ENCODE data around the gene NRIP1. TPM values are rescaled to one million over a fixed set of nuclear protein-coding genes. Genes with fewer than 3 reads are reported as not detected.

NRIP1 gene
- total and polyA plus RNA-seq, 2 of the 8 experiments (the other 6 are each of a cell fraction or from before 2014, with no cell fraction given): 1.5 to 9.3 TPM

DNA sequence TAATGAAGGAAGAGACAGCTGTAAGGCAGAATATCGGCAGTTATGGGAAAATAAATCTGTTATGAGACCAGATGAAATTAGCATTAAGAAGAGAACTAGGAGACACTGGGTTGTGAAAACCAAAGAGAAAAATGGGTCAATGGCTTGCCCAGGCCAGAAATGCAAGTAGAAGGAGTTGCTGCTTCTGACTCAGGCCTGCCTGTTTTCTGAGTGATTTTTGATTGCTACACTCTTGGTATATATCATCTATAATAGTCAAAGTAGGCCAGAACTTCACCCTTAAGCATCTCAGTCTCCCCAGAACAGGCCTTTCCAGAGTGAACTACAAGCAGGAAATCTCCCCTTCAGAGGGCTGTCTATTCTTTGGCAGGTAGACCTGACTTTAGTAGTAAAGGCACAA is 107.0 kb downstream of the NRIP1 start:
- no peaks in the 10 kb centered on the region for H3K27me3 ChIP-seq (replicated peaks in 1 of 4; ENCODE audit: control insufficient read depth in 3 of 4, extremely low read depth in 1 of 4, insufficient read depth in 3 of 4, low read length in 3 of 4)
- no peak overlapping the region for H3K14ac ChIP-seq (ENCODE audit: insufficient read length)
- no peak overlapping the region for H3K4me3 ChIP-seq (ENCODE audit: extremely low read depth in 1 of 4, insufficient read depth in 2 of 4, low read depth in 3 of 4, low read length in 4 of 4)
- H4K5ac ChIP-seq (ENCODE audit: insufficient read length, low read depth, low read length): no peak overlapping the region
- H3K4ac ChIP-seq (replicated peaks; ENCODE audit: insufficient read length, low read depth, low read length): no peak overlapping the region
- no peak overlapping the region for H2BK5ac ChIP-seq (ENCODE audit: low read depth, low read length)
- no peak overlapping the region for H2BK12ac ChIP-seq (ENCODE audit: low read depth, low read length)
- no peaks in the 10 kb centered on the region for H3K79me2 ChIP-seq (ENCODE audit: control insufficient read depth in 1 of 2, insufficient read depth in 2 of 2, low read length in 2 of 2)
- H2BK120ac ChIP-seq (replicated peaks; ENCODE audit: low read depth, low read length): no peak overlapping the region
- no peak overlapping the region for H2BK20ac ChIP-seq (ENCODE audit: low read length)
- POLR2A ChIA-PET (ENCODE audit: partially characterized antibody): interaction anchor here (0.8 kb wide), 1 partner anchor 16 kb away, joined by 3 read pairs; no protein-coding TSS in a partner anchor
- H2AFZ ChIP-seq (ENCODE audit: low read length): no peak overlapping the region
- no peak overlapping the region for H3K27ac ChIP-seq (ENCODE audit: low read depth, low read length)
- 83% methylated on average over 1 of the region's 1 CpG; no CpG with 5 or more reads in 1 of the 2 experiments for whole genome bisulfite sequencing, 2 experiments (ENCODE audit: extremely low coverage in 1 of 2, insufficient coverage in 1 of 2, insufficient read length in 1 of 2, insufficient replicate concordance in 2 of 2, low coverage in 1 of 2, low lambda C conversion rate in 2 of 2, missing lambda C conversion rate in 1 of 2)
- no peak for FAIRE-seq
- no peak overlapping the region for H2AK5ac ChIP-seq (ENCODE audit: low read depth, low read length)
- H3K4me2 ChIP-seq (ENCODE audit: insufficient read depth in 1 of 2, low read depth in 2 of 2, low read length in 2 of 2): no peak overlapping the region
- H3K9me3 ChIP-seq (ENCODE audit: insufficient read depth in 2 of 2, low read depth in 1 of 2, low read length in 1 of 2): no peaks in the 10 kb centered on the region
- no peak overlapping the region for H4K91ac ChIP-seq (replicated peaks; ENCODE audit: insufficient read length, low read length)
- no peaks in the 10 kb centered on the region for H3K36me3 ChIP-seq (ENCODE audit: control insufficient read depth in 2 of 4, insufficient read depth in 4 of 4, low read length in 3 of 4)
- no peaks in the 10 kb centered on the region for H3K79me1 ChIP-seq (ENCODE audit: low read depth, low read length)
- no peak overlapping the region for H3K56ac ChIP-seq (replicated peaks; ENCODE audit: insufficient read length, low read depth, low read length)
- no peak for DNase-seq (ENCODE audit: low read depth in 1 of 2, low spot score in 2 of 2)
- H3K4me1 ChIP-seq (replicated peaks in 1 of 4; ENCODE audit: control insufficient read depth in 3 of 4, insufficient read depth in 4 of 4, low read length in 3 of 4): no peaks in the 10 kb centered on the region
- H4K8ac ChIP-seq (ENCODE audit: extremely low read depth, insufficient read depth, low read length): no peak overlapping the region
- no peaks in the 10 kb centered on the region; the same call in 1 of the 2 replicates for H3K23me2 ChIP-seq (ENCODE audit: low read depth, low read length)
- H2BK15ac ChIP-seq (ENCODE audit: low read length): no peak overlapping the region
- no peak overlapping the region for H3K23ac ChIP-seq (ENCODE audit: insufficient read length)
- CTCF ChIA-PET (ENCODE audit: partially characterized antibody): no interaction called here
- H4K20me1 ChIP-seq (replicated peaks in 1 of 2; ENCODE audit: control insufficient read depth in 1 of 2, insufficient read depth in 2 of 2, low read length in 2 of 2): no peaks in the 10 kb centered on the region
- H3K18ac ChIP-seq (ENCODE audit: extremely low read depth, low read length): no peak overlapping the region
- no peak overlapping the region for H3K9ac ChIP-seq (replicated peaks in 1 of 4; ENCODE audit: extremely low read depth in 1 of 4, low read depth in 3 of 4, low read length in 3 of 4)
- TF ChIP-seq CBX5 (IDR thresholded peaks at IDR 0.05; ENCODE audit: low read depth, low read length) (no peak), POLR2AphosphoS5 (IDR thresholded peaks at IDR 0.05; ENCODE audit: low read depth, low read length) (no peak)
